Hematopoietic multipotent progenitor cell treated with erythropoietin and hydrocortisone succinate and interleukin-3 and kit ligand, for 6 days (in vitro differentiated cells): Measurements from ENCODE around the gene EPHA7.

Experiments used
- DNase-seq: peaks from one replicate; pipeline ENCODE4 v3.0.0-alpha.2; 2015

Gene EPHA7

GRCh38 chr6:93392797-93393196 is 26.6 kb downstream of the EPHA7 start:
- no peak for DNase-seq

- no peak for DNase-seq
Measured at GRCh38 chr6:93391965-93392364, 27.4 kb downstream of the EPHA7 start.

DNA sequence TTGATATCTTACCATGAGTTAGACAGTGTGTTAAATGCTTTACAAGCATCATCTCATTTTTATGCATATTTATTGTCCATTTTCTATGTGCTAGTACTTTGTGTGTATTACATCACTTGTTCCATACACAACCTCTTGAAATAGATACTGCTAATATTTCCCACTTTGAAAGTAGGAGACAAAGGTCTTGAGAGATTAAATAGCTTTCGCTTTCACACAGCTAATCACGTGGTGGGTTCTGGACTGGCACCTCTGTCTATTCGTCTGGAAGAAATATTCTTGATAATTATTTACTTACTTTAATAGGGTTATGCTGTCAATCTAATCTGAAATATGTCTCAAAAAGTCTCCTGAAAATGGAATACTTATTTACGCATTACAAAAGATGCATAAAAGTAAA is 30.2 kb downstream of the EPHA7 start:
- DNase-seq = no peak

GRCh38 chr6:93388070-93388469 is 31.3 kb downstream of the EPHA7 start:
- DNase-seq = no peak

DNA sequence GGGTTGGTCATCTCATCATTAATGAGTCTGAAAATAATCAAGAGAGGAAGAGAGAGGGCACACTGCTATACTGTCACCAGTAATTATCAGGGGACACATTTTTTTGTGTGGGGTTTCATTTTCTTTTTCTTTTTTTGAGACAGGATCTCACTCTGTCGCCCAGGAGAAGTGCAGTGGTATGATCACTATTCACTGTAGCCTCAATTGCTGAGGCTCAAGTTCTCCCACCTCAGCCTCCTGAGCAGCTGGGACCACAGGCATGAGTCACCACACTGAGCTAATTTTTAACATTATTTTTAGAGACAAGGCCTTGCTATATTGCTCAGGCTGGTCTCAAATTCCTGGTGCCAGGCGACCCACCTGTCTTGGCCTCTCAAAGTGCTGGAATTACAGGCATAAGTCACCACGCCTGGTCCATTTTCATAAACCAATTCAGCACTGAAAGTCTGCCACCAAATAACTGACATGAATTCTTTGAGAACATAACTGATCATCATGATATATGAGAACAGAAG is 43.3 kb downstream of the EPHA7 start:
- DNase-seq = no peak

DNA sequence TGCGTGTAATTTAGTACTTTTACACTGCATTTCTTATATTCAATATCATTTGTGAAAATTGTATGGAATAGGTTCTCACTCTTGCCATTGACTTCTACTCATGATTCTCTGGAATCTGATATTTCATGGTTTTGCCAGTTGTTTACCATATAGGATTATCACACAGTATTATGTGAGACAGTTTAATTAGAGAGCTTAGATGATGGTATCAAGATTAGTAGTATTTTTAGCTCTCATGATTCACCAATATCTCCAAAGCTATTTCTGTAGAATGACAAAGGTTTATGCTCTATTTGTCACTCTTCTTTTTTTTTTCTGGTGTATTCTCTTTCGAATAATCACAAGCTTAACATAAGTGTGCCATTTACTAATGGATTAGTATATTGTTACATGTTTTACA is 45.9 kb downstream of the EPHA7 start:
- no peak for DNase-seq

DNA sequence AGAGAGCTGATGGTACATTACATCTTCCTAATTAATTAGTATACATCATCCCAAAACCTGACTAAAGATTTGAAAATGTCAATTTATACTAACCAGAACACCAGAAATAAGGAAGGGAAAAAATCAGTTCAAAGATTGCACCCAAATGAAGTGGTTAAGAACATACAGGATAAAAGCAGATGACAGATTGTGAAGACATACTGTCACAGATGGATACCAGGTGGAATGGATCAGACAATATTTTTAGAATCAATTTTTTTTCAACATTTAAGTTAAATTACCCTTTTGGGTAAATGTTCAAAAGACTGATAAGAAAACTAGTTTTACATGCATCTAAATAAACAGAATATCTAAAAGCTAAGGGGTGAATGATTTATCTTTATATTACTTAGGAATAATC is 47.6 kb downstream of the EPHA7 start:
- no peak for DNase-seq

DNA sequence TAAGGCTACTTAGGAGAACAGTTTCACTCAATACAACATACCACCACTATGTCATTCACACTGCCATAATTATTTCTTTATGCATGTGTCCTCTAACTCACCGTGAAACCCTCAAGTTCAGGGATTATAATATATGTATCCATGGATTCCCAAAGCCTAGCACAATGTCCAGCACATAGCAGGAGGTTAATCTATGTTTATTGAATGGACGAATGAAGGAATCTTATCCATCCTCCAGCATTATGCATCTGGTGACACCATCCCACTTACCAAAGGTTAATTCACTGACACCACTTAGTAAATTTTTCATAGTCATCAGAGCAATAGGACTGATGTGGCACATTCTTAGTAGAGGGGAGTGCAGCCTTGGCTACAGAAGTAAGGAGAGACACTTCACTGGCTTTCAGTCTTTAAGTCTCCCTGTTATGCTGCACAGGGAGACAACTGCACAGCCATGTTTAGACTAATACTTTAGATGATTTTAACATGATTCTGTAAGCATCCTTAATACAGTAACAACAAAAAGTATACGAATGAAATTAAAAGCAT is 49.7 kb downstream of the EPHA7 start:
- no peak for DNase-seq

DNA sequence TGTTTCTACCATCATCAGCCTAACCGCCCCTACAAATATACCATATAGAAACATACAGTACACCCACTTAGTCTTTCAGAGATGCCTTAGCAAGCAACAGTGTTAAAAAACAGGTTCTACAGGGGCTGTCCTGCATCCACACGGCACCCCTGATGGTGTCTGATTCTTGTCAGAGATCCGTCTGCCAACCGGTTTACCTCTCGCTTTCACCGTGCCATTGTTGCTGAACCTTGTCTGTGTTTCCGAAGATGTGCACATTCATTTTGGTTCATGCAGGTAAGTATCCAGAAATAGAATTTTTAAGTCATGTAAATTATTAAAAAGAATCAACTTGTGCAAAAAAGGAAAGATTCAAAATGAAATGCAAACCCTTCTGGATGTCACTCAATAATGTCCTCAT is 52.9 kb downstream of the EPHA7 start:
- DNase-seq = no peak

- no peak for DNase-seq
Measured at GRCh38 chr6:93365445-93365844, 53.9 kb downstream of the EPHA7 start.

DNA sequence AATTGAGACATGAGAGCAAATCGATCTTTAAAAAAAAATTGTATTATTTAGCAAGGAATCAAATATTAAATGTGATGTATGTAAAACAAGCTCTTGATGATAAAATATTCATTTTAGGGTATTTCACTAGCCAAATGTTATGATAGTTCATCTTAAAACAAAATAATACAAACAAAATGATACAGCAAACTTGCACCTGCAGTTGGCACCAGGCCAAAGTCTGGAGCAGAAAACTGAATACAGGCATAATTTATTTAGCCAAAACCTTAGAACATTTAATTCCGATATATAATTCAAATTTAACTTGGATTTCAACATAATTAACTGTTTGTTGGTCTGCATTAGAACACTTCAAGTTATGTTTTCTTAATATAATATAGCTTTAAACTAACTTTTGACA is 60.9 kb downstream of the EPHA7 start:
- no peak for DNase-seq

DNA sequence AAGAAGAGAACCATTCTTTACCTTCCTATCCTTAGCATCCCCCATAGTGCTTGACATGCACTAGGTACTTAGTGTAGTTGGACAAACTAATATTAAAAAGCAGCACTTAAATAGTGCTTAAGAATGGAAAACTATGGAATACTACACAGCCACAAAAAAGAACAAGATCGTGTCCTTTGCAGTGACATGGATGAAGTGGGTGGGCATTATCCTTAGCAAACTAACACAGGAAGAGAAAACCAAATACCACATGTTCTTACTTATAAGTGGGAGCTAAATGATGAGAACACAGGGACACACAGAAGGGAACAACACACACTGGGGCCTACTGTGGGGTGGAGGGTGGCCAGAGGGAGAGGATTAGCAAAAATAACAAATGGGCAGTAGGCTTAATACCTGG is 66.8 kb downstream of the EPHA7 start:
- DNase-seq = no peak

DNA sequence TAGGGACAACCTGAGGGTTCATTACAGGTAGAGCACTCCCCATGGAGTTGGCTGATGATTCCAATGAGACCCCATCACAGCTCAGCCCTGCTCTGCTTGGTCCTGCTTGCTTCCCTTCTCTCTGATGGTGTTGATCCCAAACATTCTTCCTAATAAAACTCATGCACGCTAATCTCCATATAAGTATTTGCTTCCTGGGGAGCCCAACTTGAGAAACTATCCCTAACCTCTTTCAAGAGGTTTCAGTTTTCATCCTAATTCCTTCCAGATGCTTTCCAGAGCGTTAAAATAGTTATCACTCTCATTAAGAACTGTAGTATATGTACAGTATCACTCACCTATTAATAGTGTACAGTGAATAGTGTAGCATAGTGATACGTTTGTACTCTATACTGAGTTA is 68.1 kb downstream of the EPHA7 start:
- no peak for DNase-seq

DNA sequence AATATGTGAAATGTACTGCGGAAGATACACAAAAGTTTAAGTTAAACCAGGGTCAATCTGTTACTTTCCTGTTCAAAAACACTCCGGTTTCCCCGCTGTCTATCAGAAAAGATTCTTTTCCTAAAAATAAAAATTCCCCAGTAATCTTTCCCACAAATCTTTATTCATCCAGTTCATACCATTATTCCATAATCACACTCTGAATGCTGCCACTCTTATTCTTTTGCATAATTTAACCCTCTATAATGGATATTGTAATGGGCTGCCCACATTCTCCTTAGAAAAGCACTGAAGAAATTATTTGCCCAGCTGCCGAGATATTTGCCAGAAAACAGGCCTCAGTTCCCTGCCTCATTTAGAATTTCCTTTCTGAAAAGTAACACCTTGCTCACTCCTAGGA is 68.6 kb downstream of the EPHA7 start:
- DNase-seq = no peak

GRCh38 chr6:93344333-93344835 is 75.0 kb downstream of the EPHA7 start:
- DNase-seq = no peak

DNA sequence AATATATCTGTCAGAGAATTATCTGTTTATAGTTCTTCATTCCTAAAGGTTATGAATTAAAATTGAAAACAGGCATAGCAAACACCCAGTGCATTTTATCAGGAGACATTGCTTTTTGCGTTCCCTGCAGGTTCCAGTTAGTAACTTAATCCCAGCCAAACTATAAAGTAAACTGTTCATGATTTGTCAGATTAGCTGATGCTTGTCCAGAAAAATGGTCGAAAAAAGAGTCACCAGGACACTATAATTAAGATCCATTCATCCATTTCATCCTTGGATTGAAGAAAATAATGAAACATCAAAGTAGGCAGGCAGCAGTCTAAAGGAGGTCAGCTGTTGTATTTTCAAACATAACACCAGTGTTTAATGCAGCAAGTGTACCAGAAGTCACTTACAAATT is 75.9 kb downstream of the EPHA7 start:
- no peak for DNase-seq

DNA sequence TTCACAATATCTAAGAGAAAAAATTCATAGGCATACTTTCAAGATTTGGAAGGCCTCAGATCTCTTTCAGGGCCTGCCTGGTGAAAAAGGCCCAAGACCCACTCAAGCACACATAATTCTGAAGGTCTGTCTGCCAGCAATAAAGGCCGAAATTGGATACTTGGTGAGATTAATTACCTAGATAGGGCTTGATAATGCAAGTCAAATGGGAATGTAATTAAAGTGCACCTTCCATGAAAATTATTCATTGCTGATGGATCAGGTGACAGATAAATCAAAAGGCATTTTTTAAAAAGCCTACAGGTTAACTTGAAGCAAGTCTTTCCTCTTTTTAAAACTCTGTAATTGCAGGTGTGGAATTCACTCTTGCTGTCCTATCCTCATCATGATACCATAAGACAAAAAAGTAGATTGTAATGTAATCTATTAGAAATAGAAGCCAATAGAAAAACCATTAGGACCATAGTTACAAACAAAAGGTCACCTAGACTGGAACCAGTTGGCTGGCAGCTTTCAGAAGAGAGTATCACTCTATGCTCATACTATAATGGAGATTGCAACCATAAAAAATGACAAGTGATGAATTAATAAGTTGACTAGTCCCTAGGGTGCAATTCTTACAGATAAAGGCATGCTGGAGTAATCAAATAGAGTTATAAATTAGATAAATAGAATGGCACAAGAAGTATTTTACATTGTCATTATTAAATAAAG is 77.3 kb downstream of the EPHA7 start:
- no peak for DNase-seq

DNA sequence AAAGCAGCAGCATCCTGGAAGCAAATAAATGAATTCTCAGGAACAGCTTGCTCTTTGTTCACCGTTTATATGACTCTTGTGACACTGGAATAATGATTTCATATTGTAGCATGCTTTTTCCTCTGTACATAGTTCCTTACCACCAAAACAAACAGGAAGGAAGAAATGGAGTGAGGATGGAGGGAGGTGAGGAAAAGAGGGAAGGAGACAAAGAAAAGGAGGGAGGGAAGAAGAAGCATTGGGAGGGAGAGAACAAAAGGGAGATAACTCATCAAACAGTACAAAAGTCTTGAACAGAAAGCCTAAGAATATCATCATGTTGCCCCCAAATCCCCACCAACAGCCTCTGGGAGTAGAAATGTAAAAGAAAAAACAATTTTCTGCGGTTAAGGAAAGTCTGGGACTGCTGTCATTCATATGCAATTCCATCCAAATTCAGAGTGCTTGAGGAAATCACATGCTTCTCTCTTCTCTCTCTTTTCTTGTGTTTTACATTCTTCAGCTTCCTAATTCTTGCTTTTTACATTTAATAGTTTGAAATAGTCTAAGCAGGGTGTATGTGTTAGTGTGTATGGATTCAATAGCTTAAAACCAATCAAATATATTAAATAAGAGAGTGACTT is 81.5 kb downstream of the EPHA7 start:
- DNase-seq = no peak

DNA sequence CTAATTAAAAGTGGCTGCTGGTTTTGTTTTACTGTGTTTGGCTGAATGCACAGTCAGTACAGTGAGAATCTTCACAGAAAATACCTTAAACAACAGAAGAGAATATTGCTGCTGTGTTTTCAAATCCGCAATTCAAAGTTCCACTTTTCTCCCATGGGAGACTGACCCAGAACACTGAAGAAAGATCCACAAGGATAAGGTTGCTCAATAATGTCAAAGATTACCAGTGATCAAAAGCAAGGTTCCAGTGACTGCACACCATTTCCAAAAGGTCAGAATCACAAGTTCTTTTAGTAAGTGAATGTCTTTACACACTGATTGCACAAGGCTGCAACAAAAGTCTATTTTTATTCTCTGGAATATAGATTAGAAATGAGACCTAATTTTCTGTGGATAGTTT is 82.3 kb downstream of the EPHA7 start:
- DNase-seq = no peak

DNA sequence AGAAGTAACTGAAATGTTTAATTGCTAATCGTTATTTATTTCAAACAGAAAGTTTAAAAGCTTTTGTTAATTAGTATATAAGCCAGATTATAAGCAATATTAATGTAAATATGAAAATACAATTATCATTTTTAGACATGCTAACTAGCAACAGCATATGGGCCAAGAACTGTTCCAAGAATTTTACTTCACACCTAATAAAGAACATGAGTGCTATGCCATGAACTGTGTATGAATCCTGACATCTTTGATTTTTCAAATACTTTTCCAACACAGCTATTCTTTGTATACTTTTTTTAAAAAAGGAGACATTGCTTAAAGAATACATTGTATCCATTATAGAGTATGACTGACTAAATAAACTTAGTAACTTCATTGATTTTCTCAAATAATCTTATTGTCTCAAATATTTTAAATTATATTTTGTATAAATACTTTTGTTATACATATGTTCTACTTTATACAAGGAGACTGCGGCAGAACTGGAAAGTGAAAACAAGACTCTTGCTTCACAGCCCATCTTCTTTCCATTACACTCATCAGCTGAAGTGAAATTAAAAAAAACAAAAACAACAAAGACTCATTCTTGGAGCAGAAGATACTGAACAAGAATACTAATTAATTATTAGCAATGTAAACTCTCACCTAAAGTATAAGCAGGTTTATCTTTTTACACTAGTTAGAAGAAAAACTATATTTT is 89.9 kb downstream of the EPHA7 start:
- DNase-seq = no peak

- DNase-seq = no peak
Measured at GRCh38 chr6:93327857-93328256, 91.5 kb downstream of the EPHA7 start.

GRCh38 chr6:93325761-93326160 is 93.6 kb downstream of the EPHA7 start:
- no peak for DNase-seq

- no peak for DNase-seq
Measured at GRCh38 chr6:93323630-93324029, 95.7 kb downstream of the EPHA7 start.

DNA sequence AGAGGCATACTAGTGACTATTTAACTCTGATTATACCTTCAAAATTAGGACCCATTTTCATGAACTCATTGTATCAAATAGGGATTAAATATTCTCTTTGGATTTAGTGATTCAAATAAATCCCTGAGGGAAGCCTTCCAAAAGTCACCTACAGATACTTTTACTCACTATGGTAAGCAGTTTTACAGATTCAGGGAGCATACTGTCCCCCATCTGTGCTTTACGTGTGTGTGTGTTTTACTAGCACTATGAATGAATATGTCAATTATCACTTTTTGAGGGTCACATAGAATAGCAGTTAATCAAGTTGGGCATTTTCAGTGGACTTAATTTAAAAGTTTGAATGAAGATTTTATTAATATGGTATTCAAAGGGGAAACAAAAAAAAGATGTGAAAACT is 96.7 kb downstream of the EPHA7 start:
- DNase-seq = no peak
